ENCODE measurements around the gene NLRP6.

DNA sequence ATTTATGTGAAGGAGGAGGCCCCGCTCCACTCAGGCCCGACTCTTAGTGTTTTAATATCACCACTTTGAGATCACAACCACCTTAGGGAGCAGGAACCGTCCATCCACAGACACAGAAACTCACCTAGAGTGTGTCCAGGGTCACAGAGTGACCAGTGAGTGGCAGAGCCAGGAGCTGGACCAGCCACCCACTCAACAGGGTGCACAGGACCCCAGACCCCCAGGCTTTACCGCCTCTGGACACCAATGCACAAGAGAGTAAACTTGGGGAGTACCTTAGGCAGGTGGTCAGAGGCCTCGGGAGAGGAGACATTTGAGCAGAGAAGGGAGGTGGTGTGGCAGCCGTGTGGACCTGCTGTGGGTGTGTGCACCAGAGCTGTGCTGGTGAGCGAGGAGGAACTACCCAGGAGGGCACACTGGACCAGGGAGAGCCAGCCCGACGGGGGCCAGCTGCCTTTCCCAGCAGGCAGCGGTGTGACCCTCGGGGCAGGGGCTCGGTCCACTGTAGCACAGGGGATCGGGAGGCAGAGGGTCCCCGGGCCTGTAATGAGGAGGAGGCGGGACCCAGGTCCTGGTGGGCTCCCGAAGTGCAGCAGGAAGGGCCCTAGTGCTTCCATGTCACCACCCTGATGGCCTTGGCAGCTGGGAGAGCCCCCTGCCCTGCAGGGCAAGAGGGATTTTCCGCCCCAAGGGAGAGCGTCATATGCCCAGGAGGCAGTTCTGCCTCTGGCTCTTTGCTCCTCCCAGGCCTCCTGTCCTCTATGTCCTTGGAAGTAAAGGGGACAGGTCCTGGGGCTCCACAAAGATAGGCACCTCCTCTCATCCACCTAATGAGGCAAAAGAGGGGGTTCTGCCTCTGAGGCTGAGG, 7.5 kb upstream of the NLRP6 start:
- TF ChIP-seq, protein P1, sequence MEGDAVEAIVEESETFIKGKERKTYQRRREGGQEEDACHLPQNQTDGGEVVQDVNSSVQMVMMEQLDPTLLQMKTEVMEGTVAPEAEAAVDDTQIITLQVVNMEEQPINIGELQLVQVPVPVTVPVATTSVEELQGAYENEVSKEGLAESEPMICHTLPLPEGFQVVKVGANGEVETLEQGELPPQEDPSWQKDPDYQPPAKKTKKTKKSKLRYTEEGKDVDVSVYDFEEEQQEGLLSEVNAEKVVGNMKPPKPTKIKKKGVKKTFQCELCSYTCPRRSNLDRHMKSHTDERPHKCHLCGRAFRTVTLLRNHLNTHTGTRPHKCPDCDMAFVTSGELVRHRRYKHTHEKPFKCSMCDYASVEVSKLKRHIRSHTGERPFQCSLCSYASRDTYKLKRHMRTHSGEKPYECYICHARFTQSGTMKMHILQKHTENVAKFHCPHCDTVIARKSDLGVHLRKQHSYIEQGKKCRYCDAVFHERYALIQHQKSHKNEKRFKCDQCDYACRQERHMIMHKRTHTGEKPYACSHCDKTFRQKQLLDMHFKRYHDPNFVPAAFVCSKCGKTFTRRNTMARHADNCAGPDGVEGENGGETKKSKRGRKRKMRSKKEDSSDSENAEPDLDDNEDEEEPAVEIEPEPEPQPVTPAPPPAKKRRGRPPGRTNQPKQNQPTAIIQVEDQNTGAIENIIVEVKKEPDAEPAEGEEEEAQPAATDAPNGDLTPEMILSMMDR (IDR thresholded peaks at IDR 0.05) = no peak
- TF ChIP-seq POLR2AphosphoS5 (IDR thresholded peaks at IDR 0.05) = no peak

All from esophagus muscularis mucosa (tissue), 3 donors.